HFFc6 (cell line): Measurements from ENCODE around the gene CBARP. TPM values are rescaled to one million over a fixed set of nuclear protein-coding genes. Genes with fewer than 3 reads are reported as not detected.

ENCODE experiments used
- DNase-seq: peaks from one replicate; pipeline ENCODE4 v3.0.0-alpha.2; 2018
- H3K27ac Mint-ChIP-seq: 2 replicates; pipeline ENCODE4 v1.8.0; 2020; ENCODE audit warnings: mild to moderate bottlenecking, mixed read lengths
- H3K27me3 Mint-ChIP-seq: 2 replicates; pipeline ENCODE4 v1.8.0; 2021; ENCODE audit warnings: mild to moderate bottlenecking, moderate library complexity, mixed read lengths; ENCODE audit not compliant: insufficient read depth
- H3K36me3 Mint-ChIP-seq: 2 replicates; pipeline ENCODE4 v1.8.0; 2021; ENCODE audit warnings: low read depth, mixed read lengths
- H3K4me1 Mint-ChIP-seq: 2 replicates; pipeline ENCODE4 v1.8.0; 2020; ENCODE audit warnings: low read depth, mixed read lengths
- H3K4me3 Mint-ChIP-seq: 2 replicates; pipeline ENCODE4 v1.8.0; 2020; ENCODE audit warnings: mild to moderate bottlenecking, moderate library complexity, mixed read lengths
- H3K9me3 Mint-ChIP-seq: 2 replicates; pipeline ENCODE4 v1.8.0; 2020; ENCODE audit warnings: mild to moderate bottlenecking, mixed read lengths
- total RNA-seq, 6 experiments: library from RNA; stranded (reverse); fragmentation: NEBNext Ultra II Directional; extraction: Animal tissue kit (Norgen Biotek cat#: 25700); gene quantifications; 2 replicates in 1 of 6; 3 replicates in 5 of 6; pipeline ENCODE4 v1.2.3, GENCODE V29; 2021
- TF ChIP-seq, protein P1 (sequence below): fragments of 200-600 bp; sonication (generic); IDR thresholded peaks from 2 replicates; pipeline ENCODE4 v1.5.0; 2021; ENCODE audit warnings: antibody characterized with exemption, mild to moderate bottlenecking

CBARP gene
- total RNA-seq, 6 experiments from 2014 or later = 7.6 to 12.7 (median 8.6) TPM

DNA sequence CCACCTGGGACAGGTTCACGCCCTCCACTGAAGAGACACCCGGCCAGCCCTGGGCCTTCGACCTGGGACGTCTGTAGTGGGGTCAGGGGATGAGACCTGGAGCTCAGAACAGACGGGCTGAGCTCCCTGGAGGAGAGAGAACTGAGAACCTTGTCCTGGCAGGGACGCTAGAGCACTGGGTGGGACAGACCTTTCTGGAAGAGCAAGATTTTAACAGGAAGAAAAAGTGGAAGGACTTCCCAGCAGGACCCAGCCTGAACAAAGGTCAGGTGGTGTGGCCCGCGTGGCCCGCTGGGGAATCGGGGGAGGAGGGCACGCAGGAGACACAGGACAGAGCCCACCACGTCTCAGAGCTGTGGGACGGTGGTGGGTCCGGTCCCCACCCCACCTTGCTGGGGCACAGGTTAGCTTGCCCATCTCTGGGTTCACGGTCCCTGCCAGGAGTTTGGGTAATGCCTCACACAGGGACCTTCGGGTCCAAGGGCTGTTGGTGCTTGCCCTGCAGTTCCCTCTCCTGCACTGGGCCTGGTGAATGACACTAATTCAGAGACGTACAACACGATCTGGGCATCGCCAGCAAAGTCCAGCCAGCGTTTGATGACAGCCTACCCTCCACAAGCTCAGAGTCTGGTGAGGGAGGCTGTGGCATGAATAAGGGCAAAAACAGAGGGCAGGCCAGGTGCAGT is 46.6 kb upstream of the CBARP start:
- DNase-seq = no peak
- H3K27ac Mint-ChIP-seq = no peak overlapping the region
- peaks cover 9% of the 10 kb centered on the region; the same call in 1 of the 2 replicates for H3K4me1 Mint-ChIP-seq
- no peak overlapping the region for H3K4me3 Mint-ChIP-seq
- peaks cover 6% of the 10 kb centered on the region; the same call in 1 of the 2 replicates for H3K36me3 Mint-ChIP-seq
- no peaks in the 10 kb centered on the region for H3K9me3 Mint-ChIP-seq
- TF ChIP-seq, protein P1, sequence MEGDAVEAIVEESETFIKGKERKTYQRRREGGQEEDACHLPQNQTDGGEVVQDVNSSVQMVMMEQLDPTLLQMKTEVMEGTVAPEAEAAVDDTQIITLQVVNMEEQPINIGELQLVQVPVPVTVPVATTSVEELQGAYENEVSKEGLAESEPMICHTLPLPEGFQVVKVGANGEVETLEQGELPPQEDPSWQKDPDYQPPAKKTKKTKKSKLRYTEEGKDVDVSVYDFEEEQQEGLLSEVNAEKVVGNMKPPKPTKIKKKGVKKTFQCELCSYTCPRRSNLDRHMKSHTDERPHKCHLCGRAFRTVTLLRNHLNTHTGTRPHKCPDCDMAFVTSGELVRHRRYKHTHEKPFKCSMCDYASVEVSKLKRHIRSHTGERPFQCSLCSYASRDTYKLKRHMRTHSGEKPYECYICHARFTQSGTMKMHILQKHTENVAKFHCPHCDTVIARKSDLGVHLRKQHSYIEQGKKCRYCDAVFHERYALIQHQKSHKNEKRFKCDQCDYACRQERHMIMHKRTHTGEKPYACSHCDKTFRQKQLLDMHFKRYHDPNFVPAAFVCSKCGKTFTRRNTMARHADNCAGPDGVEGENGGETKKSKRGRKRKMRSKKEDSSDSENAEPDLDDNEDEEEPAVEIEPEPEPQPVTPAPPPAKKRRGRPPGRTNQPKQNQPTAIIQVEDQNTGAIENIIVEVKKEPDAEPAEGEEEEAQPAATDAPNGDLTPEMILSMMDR = no peak
- H3K27me3 Mint-ChIP-seq = peaks cover 24% of the 10 kb centered on the region

- peaks cover 20% of the 10 kb centered on the region for H3K27me3 Mint-ChIP-seq
- peaks cover 9% of the 10 kb centered on the region; the same call in 1 of the 2 replicates for H3K4me1 Mint-ChIP-seq
- H3K4me3 Mint-ChIP-seq = no peak overlapping the region
- no peaks in the 10 kb centered on the region for H3K9me3 Mint-ChIP-seq
- H3K27ac Mint-ChIP-seq = no peak overlapping the region
- DNase-seq = no peak
- TF ChIP-seq, protein P1 = no peak
- peaks cover 6% of the 10 kb centered on the region; the same call in 1 of the 2 replicates for H3K36me3 Mint-ChIP-seq
Measured at GRCh38 chr19:1283917-1284292, 46.1 kb upstream of the CBARP start.

DNA sequence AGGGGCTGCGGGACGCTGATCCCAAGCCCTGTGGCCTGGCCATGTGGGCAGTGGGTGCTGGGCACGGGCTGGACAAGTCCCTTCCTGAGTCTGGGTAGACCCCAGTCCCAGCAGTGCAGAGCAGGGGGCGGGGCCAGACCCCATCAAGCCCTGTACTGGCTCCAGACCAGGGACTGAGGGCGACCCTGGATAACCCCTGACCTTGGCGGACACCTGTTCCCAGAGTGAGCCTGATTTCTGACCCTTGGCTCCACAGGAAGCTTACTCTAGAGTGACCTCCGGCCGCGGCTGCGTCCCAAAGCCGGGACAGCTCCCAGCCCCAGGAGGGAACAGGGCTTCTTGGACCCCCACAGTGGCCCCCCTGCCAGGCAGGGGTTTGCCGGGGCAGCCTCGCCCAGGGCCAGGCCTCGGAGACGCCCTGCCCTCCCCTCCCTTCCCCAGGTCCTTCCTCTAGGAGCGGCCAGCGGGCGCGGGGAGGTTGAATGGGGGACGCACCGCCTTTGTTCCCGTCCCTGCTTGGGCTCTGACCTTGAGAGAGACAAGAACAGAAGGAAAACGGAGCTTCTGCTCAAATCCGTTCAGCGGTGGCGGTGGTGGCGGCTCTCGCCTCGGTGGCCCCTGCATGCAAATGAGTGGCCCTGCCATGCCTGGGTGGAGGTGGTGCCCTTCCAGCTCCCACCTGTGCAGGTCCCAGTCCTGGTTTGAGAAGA is 45.6 kb upstream of the CBARP start:
- TF ChIP-seq, protein P1 = no peak
- H3K4me1 Mint-ChIP-seq = peaks cover 9% of the 10 kb centered on the region; the same call in 1 of the 2 replicates
- DNase-seq = no peak
- H3K4me3 Mint-ChIP-seq = no peak overlapping the region
- H3K36me3 Mint-ChIP-seq = peaks cover 6% of the 10 kb centered on the region; the same call in 1 of the 2 replicates
- no peaks in the 10 kb centered on the region for H3K9me3 Mint-ChIP-seq
- H3K27ac Mint-ChIP-seq = no peak overlapping the region
- peaks cover 17% of the 10 kb centered on the region for H3K27me3 Mint-ChIP-seq

GRCh38 chr19:1282588-1283206 is 44.9 kb upstream of the CBARP start:
- Mint-ChIP-seq H3K36me3 (peaks cover 6% of the 10 kb centered on the region; the same call in 1 of the 2 replicates), H3K9me3 (no peaks in the 10 kb centered on the region), H3K4me1 (peaks cover 9% of the 10 kb centered on the region; the same call in 1 of the 2 replicates), H3K4me3 (no peak overlapping the region), H3K27ac (no peak overlapping the region), H3K27me3 (peaks cover 16% of the 10 kb centered on the region)
- TF ChIP-seq, protein P1 = no peak
- DNase-seq = no peak

GRCh38 chr19:1281569-1282287 is 43.9 kb upstream of the CBARP start:
- TF ChIP-seq, protein P1 = no peak
- no peak for DNase-seq
- Mint-ChIP-seq H3K4me3 (no peak overlapping the region), H3K9me3 (no peaks in the 10 kb centered on the region), H3K36me3 (peaks cover 9% of the 10 kb centered on the region; the same call in 1 of the 2 replicates), H3K27ac (no peak overlapping the region), H3K27me3 (peaks cover 18% of the 10 kb centered on the region), H3K4me1 (peaks cover 12% of the 10 kb centered on the region)
